ENCODE data around the gene RPS6KA3.

Gene RPS6KA3

DNA sequence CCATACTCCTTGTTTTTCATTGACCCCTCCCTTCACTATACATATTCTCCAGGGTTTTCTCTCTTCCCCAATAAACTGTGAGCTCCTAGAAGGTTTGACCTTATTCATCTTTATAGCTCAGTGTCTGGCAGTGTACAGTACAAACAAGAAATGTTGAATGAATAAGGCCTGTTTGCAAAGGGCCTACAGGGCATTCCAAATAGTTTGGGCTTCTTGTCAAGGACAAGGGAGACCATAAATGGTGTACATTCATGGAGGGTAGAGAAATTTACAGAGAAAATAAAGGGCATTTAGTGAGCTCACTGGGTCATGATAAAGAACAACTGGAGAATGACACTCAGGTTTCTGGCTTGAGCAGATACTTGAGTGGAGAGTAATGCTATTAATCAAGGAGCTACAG is 77.5 kb downstream of the RPS6KA3 start:
- no peak for DNase-seq (ENCODE audit: low spot score)
- Histone ChIP-seq H3K9me3 (ENCODE audit: severe bottlenecking) (no peaks in the 10 kb centered on the region), H3K27me3 (ENCODE audit: insufficient read depth, poor library complexity, severe bottlenecking) (no peaks in the 10 kb centered on the region), H3K36me3 (ENCODE audit: low read depth) (peaks cover 7% of the 10 kb centered on the region), H3K4me1 (ENCODE audit: insufficient read depth, poor library complexity, severe bottlenecking) (no peaks in the 10 kb centered on the region), H3K27ac (ENCODE audit: poor library complexity, severe bottlenecking) (no peak overlapping the region), H3K4me3 (ENCODE audit: severe bottlenecking) (no peak overlapping the region)
- no peak for TF ChIP-seq CTCF (IDR thresholded peaks at IDR 0.05; ENCODE audit: poor library complexity, severe bottlenecking)
- ATAC-seq (ENCODE audit: low read depth), result no peak

- DNase-seq (ENCODE audit: low spot score), result no peak
- Histone ChIP-seq H3K36me3 (ENCODE audit: low read depth) (peaks cover 7% of the 10 kb centered on the region), H3K27me3 (ENCODE audit: insufficient read depth, poor library complexity, severe bottlenecking) (no peaks in the 10 kb centered on the region), H3K9me3 (ENCODE audit: severe bottlenecking) (no peaks in the 10 kb centered on the region), H3K27ac (ENCODE audit: poor library complexity, severe bottlenecking) (no peak overlapping the region), H3K4me3 (ENCODE audit: severe bottlenecking) (no peak overlapping the region), H3K4me1 (ENCODE audit: insufficient read depth, poor library complexity, severe bottlenecking) (no peaks in the 10 kb centered on the region)
- no peak for TF ChIP-seq CTCF (IDR thresholded peaks at IDR 0.05; ENCODE audit: poor library complexity, severe bottlenecking)
- no peak for ATAC-seq (ENCODE audit: low read depth)
Measured at GRCh38 chrX:20181598-20182329, 84.9 kb downstream of the RPS6KA3 start.

DNA sequence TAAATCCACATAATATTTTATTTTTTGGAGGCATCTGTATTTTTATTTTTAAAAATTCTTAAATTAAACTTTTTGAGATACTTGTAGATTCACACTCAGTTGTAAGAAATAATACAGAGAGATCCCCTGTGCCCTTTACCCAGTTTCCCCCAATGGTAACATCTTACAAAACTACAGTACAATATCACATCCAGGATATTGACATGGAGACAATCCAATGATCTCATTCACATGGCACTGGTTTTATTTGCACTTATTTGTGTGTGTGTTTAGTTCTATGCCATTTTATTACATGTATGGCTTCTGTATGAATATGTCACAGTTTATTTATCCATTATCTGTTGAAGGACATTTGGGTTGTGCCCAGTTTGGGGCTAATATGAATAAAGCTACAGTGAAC is 89.6 kb downstream of the RPS6KA3 start:
- Histone ChIP-seq H3K4me3 (ENCODE audit: severe bottlenecking) (no peak overlapping the region), H3K27ac (ENCODE audit: poor library complexity, severe bottlenecking) (no peak overlapping the region), H3K27me3 (ENCODE audit: insufficient read depth, poor library complexity, severe bottlenecking) (no peaks in the 10 kb centered on the region), H3K4me1 (ENCODE audit: insufficient read depth, poor library complexity, severe bottlenecking) (no peaks in the 10 kb centered on the region), H3K9me3 (ENCODE audit: severe bottlenecking) (no peaks in the 10 kb centered on the region), H3K36me3 (ENCODE audit: low read depth) (peaks cover 19% of the 10 kb centered on the region)
- ATAC-seq (ENCODE audit: low read depth) (no peak), DNase-seq (ENCODE audit: low spot score) (no peak)
- no peak for TF ChIP-seq CTCF (IDR thresholded peaks at IDR 0.05; ENCODE audit: poor library complexity, severe bottlenecking)

DNA sequence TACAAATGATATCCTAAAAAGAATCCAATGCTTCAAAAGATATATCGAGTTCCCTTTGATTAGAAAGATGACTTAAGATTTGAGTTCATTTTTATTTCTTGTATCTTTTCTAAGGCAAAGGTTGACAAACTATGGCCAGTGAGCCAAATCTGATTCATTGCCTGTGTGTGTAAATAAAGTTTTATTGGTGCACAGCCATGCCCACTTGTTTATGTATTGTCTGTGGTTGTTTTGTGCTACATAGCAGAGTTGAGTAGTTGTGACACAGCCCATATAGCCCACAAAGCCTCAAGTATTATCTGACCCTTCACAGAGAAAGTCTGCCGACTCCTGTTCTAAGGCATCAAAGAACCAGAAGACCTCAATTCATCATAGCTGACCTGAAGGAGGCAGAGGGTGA is 92.9 kb downstream of the RPS6KA3 start:
- H3K4me1 ChIP-seq (ENCODE audit: insufficient read depth, poor library complexity, severe bottlenecking), result no peaks in the 10 kb centered on the region
- no peaks in the 10 kb centered on the region for H3K27me3 ChIP-seq (ENCODE audit: insufficient read depth, poor library complexity, severe bottlenecking)
- peaks cover 34% of the 10 kb centered on the region for H3K36me3 ChIP-seq (ENCODE audit: low read depth)
- H3K9me3 ChIP-seq (ENCODE audit: severe bottlenecking), result no peaks in the 10 kb centered on the region
- ATAC-seq (ENCODE audit: low read depth), result no peak
- H3K27ac ChIP-seq (ENCODE audit: poor library complexity, severe bottlenecking), result no peak overlapping the region
- no peak for TF ChIP-seq CTCF (IDR thresholded peaks at IDR 0.05; ENCODE audit: poor library complexity, severe bottlenecking)
- no peak overlapping the region for H3K4me3 ChIP-seq (ENCODE audit: severe bottlenecking)
- DNase-seq (ENCODE audit: low spot score), result no peak

GRCh38 chrX:20173313-20173712 is 93.4 kb downstream of the RPS6KA3 start:
- DNase-seq (ENCODE audit: low spot score) (no peak), ATAC-seq (ENCODE audit: low read depth) (no peak)
- no peak for TF ChIP-seq CTCF (IDR thresholded peaks at IDR 0.05; ENCODE audit: poor library complexity, severe bottlenecking)
- H3K9me3 ChIP-seq (ENCODE audit: severe bottlenecking), result no peaks in the 10 kb centered on the region
- no peaks in the 10 kb centered on the region for H3K27me3 ChIP-seq (ENCODE audit: insufficient read depth, poor library complexity, severe bottlenecking)
- H3K27ac ChIP-seq (ENCODE audit: poor library complexity, severe bottlenecking), result no peak overlapping the region
- H3K4me1 ChIP-seq (ENCODE audit: insufficient read depth, poor library complexity, severe bottlenecking), result no peaks in the 10 kb centered on the region
- H3K4me3 ChIP-seq (ENCODE audit: severe bottlenecking), result no peak overlapping the region
- peaks cover 36% of the 10 kb centered on the region for H3K36me3 ChIP-seq (ENCODE audit: low read depth)
